Keratinocyte (primary cell): ENCODE data around the gene FOXP4. TPM values are rescaled to one million over a fixed set of nuclear protein-coding genes. Genes with fewer than 3 reads are reported as not detected.

ENCODE experiments used
- DNase-seq: peaks from one replicate; pipeline ENCODE4 v3.0.0-alpha.2; 2011; ENCODE audit warnings: low read depth, missing footprints, low spot score
- FAIRE-seq: peaks from 2 replicates; lab custom pipeline; 2011; peaks lifted over from hg19 to GRCh38; lab: Jason Lieb, UNC
- H2AFZ ChIP-seq: 2 replicates; pipeline ENCODE4 v1.6.0; 2012; ENCODE audit warnings: low read length, control low read depth, inconsistent platforms; ENCODE audit not compliant: control insufficient read depth
- H3K27ac ChIP-seq: 2 replicates; pipeline ENCODE4 v1.5.1; 2011; ENCODE audit warnings: low read length; ENCODE audit not compliant: control insufficient read depth, insufficient read depth
- H3K27me3 ChIP-seq: 3 replicates; pipeline ENCODE4 v1.6.0; 2011; ENCODE audit warnings: low read length; ENCODE audit not compliant: control insufficient read depth, insufficient read depth; ENCODE audit errors: extremely low read depth
- H3K36me3 ChIP-seq, 2 experiments: 2 replicates in 1 of 2; 3 replicates in 1 of 2; pipeline ENCODE4 v1.5.1; 2011; ENCODE audit warnings: low read length in 2 of 2, mild to moderate bottlenecking in 1 of 2; ENCODE audit not compliant: control insufficient read depth in 2 of 2, insufficient read depth in 2 of 2; ENCODE audit errors: extremely low read depth in 1 of 2
- H3K4me1 ChIP-seq: 3 replicates; pipeline ENCODE4 v1.5.1; 2011; ENCODE audit warnings: low read length; ENCODE audit not compliant: control insufficient read depth, insufficient read depth; ENCODE audit errors: extremely low read depth
- H3K4me2 ChIP-seq: 3 replicates; pipeline ENCODE4 v1.6.0; 2011; ENCODE audit warnings: low read depth, low read length; ENCODE audit not compliant: control insufficient read depth, insufficient read depth; ENCODE audit errors: extremely low read depth
- H3K4me3 ChIP-seq, 3 experiments: fragments of 200-600 bp in 1 of 3; sonication (generic) in 1 of 3; 2 replicates in 2 of 3; 3 replicates in 1 of 3; pipeline ENCODE4 v1.5.1; 2011 to 2016; ENCODE audit warnings: low read length in 3 of 3, mild to moderate bottlenecking in 3 of 3, control low read depth in 2 of 3, inconsistent platforms in 1 of 3, low read depth in 1 of 3, mixed read lengths in 1 of 3, mixed run types in 1 of 3, moderate library complexity in 1 of 3; ENCODE audit not compliant: control insufficient read depth in 2 of 3, insufficient read depth in 2 of 3; ENCODE audit errors: extremely low read depth in 1 of 3
- H3K79me2 ChIP-seq: 2 replicates; pipeline ENCODE4 v1.6.0; 2012; ENCODE audit warnings: low read length; ENCODE audit not compliant: control insufficient read depth, insufficient read depth
- H3K9ac ChIP-seq: 3 replicates; pipeline ENCODE4 v1.6.0; 2011; ENCODE audit warnings: low read length; ENCODE audit not compliant: control insufficient read depth, insufficient read depth; ENCODE audit errors: extremely low read depth
- H3K9me1 ChIP-seq: 3 replicates; pipeline ENCODE4 v1.6.0; 2011; ENCODE audit warnings: low read length; ENCODE audit not compliant: control insufficient read depth, insufficient read depth; ENCODE audit errors: extremely low read depth
- H3K9me3 ChIP-seq: 2 replicates; pipeline ENCODE4 v1.5.1; 2012; ENCODE audit warnings: low read depth, low read length; ENCODE audit not compliant: control insufficient read depth
- H4K20me1 ChIP-seq: 3 replicates; pipeline ENCODE4 v1.6.0; 2011; ENCODE audit warnings: low read length; ENCODE audit not compliant: control insufficient read depth, insufficient read depth; ENCODE audit errors: extremely low read depth
- CTCF ChIP-seq, 3 experiments: IDR thresholded peaks in 1 of 3; conservative IDR thresholded peaks in 1 of 3; optimal IDR thresholded peaks in 1 of 3; 2 replicates in 2 of 3; 3 replicates in 1 of 3; pipeline versions ENCODE3 to v1.5.1; 2011; ENCODE audit warnings: low read length in 3 of 3, mild to moderate bottlenecking in 3 of 3, moderate library complexity in 2 of 3, control low read depth in 1 of 3, inconsistent platforms in 1 of 3; ENCODE audit not compliant: insufficient read depth in 2 of 3; ENCODE audit errors: extremely low read depth in 1 of 3
- EZH2 ChIP-seq: IDR thresholded peaks from one replicate; pipeline ENCODE4 v1.6.1; 2012; ENCODE audit warnings: inconsistent platforms, mild to moderate bottlenecking, low read length, moderate library complexity
- dilution Hi-C: fragments of 300-500 bp; cut with MboI; formaldehyde crosslinking; loops from one replicate; pipeline ENCODE4 v1.7.0; 2020; ENCODE audit warnings: low sequenced_read_pairs; ENCODE audit not compliant: extremely low pct_ligation_motif_present
- polyA plus RNA-seq, 5 experiments: library from polyadenylated mRNA; depleted of rRNA in 3 of 5; stranded (reverse) in 3 of 5; stranded (forward) in 1 of 5; unstranded in 1 of 5; fragments of >200 nt; gene quantifications; 1 replicate in 1 of 5; 2 replicates in 3 of 5; 3 replicates in 1 of 5; pipeline versions ENCODE4 v1.2.1 to v1.2.3, GENCODE V29; 2011 to 2012; ENCODE audit warnings: missing spikeins in 2 of 5, low read depth in 1 of 5, low replicate concordance in 1 of 5

The FOXP4 gene
- polyA plus RNA-seq, 1 donor (not counting 4 experiments of a cell fraction or from before 2014, with no cell fraction given), result 1.1 TPM

GRCh38 chr6:41557335-41557734, 11.2 kb downstream of the FOXP4 start:
- FAIRE-seq, result no peak
- Histone ChIP-seq H3K27ac (no peak overlapping the region), H3K79me2 (peaks cover 10% of the 10 kb centered on the region), H3K4me1 (peaks cover 6% of the 10 kb centered on the region), H3K4me3 (no peak overlapping the region), H3K9me3 (no peaks in the 10 kb centered on the region), H4K20me1 (peaks cover 4% of the 10 kb centered on the region), H3K27me3 (no peaks in the 10 kb centered on the region), H3K9ac (no peak overlapping the region), H2AFZ (no peak overlapping the region), H3K4me2 (no peak overlapping the region), H3K36me3 (peaks cover 4% of the 10 kb centered on the region in 2 experiments), H3K9me1 (peaks cover 3% of the 10 kb centered on the region)
- no peak for TF ChIP-seq EZH2
- no peak for TF ChIP-seq CTCF (optimal IDR thresholded peaks at IDR 0.05 in 1 of 3, IDR thresholded peaks at IDR 0.05 in 1 of 3, conservative IDR thresholded peaks at IDR 0.05 in 1 of 3; ENCODE audit: extremely low read depth in 1 of 3, insufficient read depth in 2 of 3, low read length in 3 of 3)
- dilution Hi-C loops, result no loop called here
- no peak for DNase-seq

GRCh38 chr6:41558033-41558807, 12.0 kb downstream of the FOXP4 start:
- Histone ChIP-seq H3K9me3 (no peaks in the 10 kb centered on the region), H3K27me3 (no peaks in the 10 kb centered on the region), H4K20me1 (peaks cover 3% of the 10 kb centered on the region), H3K9me1 (peaks cover 3% of the 10 kb centered on the region), H3K79me2 (peaks cover 6% of the 10 kb centered on the region), H3K4me3 (no peak overlapping the region), H3K4me2 (no peak overlapping the region), H3K27ac (no peak overlapping the region), H3K9ac (no peak overlapping the region), H2AFZ (no peak overlapping the region), H3K36me3 (peaks cover 2 to 4% of the 10 kb centered on the region in 2 experiments), H3K4me1 (peaks cover 6% of the 10 kb centered on the region)
- no peak for DNase-seq
- dilution Hi-C loops, result no loop called here
- TF ChIP-seq EZH2 (no peak), CTCF (optimal IDR thresholded peaks at IDR 0.05 in 1 of 3, IDR thresholded peaks at IDR 0.05 in 1 of 3, conservative IDR thresholded peaks at IDR 0.05 in 1 of 3; ENCODE audit: extremely low read depth in 1 of 3, insufficient read depth in 2 of 3, low read length in 3 of 3) (no peak)
- no peak for FAIRE-seq
